Embryonic facial prominence (tissue), 1 donor: ENCODE measurements around the gene DUOXA1.
"Not testable (repeated sequence)": the region's sequence is repeated elsewhere in the genome, so short reads cannot be mapped to it uniquely, and the experiment has no call there.

Source experiments
- DNase-seq: peaks from one replicate; pipeline ENCODE4 v3.0.0-alpha.2; 2016; ENCODE audit errors: extremely low spot score

DUOXA1 gene

DNA sequence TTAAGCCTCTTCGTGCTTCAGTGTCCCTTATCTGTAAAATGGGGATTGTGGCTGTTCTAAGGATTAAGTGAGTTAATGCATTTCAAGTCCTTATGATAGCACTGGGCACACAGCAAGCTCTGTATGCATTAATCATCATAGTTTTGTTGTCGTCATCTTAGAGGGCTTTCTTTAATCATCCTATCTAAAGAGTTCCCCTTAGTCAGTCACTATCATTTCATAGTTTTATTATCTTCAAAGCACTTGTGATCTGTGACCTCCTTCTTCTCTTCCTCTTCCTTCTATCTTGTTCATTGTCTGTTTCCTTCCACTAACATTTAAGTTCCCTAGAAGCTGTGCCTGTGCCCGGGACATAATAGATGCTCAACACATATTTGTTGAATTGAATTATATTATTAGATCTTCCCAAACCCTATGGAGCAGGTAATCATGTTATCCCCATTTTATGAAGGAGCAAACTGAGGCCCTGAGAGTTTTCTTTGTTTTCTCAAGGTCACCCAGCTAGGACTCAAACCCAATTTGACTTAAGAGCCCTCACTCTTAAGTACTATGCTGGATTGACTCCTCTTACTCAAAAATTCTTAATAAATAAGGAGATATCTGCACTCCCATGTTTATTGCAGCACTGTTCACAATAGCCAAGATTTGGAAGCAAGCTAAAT lies 39.8 kb downstream of the DUOXA1 start:
- no peak for DNase-seq

DNA sequence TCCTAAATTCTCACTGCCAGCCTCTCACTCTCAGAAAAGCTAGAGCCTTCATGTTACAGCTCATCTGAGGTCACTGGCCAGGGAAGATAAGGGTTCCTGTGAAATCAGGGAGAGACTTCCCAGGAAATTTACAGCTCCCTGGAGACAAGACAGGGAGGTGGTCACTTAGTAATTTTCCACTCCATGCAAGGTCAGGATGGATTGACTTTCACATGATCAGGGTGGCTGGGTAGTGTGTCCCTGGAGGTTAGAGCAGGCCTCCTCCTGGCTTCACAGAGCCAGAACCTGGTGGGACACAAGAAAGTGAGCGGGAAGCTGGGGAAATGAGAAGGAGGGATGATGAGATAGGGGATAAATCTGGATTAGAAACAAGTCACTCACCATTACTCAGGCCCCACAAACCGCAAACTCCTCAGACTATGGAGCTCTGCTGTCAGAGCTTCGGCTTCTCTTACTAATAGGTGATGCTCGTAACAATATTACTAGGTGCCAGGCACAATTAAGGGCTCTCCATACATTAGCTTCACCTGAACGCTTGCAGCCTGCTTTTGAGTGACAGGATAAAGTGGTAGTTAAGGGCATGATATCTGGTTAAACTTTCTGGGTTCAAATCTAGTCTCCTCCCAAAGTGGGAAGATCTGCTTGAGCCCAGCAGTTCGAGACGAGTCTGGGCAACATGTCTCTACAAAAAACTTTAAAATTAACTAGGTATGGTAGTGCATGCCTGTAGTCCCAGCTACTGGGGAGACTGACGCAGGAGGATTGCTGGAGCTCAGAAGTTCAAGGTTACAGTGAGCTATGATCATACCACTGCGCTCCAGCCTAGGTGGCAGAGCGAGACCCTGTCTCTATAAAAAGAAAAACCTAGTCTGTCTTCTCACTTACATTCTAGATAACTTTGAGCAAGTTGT lies 40.6 kb downstream of the DUOXA1 start:
- no peak for DNase-seq

DNA sequence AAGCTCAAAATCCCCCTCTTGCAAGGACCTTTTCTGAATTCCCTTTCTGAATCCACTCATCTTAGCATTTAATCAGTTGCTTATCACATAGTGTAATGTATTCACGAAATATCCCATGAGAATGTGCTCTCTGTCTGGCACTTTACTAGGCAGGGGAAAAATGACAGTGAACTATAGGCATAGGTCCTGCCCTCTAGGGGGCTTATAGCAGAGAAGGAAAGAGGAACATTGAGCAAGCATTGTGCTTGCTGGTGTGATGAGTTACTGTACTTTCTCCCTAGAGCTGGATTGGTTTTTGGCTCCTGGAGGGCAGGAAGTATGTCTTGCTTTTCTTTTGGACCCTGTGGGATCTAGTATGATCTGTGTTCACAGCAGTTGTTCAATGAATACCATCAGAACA lies 42.2 kb downstream of the DUOXA1 start:
- DNase-seq: no peak

DNA sequence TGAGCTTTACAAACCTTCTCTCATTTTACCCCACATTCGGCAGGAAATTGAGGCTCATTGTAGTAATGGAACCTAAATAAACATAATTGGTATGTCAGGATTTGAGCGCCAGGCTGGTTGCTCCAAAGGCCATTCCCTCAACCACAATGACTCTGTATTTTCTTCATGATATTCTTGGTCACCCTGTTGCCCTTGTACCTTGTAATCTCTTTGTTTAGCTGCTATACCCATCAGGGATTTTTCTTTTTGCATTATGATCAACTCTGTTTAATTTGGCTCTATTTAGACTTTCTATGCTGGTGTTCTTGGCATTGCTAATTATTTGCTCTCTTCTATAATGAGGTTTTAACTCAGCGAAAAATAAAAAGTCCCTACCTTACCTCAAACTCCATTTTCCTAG lies 45.5 kb downstream of the DUOXA1 start:
- no peak for DNase-seq

DNA sequence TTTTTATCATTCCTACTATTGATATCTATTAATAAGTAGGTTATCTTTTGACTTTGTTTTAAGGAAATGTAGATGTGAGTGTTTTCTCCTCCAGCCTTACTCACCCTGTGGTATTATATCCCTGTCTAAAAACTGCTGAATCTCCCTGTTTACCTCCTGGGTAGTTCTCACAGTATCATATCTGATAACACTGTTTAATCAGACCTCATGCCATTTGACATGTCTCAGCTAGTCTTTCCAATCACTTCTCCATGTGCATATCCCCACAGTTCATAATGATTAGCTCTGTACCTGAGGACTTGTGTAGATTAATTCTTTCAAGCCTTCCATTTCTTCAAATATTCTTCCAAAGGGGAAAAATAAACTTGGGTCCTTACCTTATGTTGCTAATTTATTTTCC lies 46.5 kb downstream of the DUOXA1 start:
- no peak for DNase-seq

DNA sequence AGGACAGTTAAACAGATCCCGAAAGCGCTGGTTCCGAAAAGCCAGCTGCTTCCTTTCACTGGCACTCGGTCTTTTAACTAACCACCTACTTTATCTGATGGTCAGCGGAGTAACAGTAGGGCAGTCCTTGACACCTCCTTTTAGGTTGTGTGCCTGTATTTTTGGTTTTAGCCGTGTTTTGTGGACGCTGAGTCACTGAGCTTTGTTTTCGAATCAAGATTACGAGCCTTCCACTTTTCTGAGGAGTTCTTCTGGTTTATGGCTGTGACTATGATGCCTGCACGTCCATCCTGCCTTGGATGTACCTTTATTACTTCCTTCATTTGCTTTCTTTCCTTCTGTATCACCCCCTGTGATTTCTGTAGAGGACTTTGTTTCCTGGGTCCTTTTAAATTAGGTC lies 47.3 kb downstream of the DUOXA1 start:
- not testable (repeated sequence) for DNase-seq

DNA sequence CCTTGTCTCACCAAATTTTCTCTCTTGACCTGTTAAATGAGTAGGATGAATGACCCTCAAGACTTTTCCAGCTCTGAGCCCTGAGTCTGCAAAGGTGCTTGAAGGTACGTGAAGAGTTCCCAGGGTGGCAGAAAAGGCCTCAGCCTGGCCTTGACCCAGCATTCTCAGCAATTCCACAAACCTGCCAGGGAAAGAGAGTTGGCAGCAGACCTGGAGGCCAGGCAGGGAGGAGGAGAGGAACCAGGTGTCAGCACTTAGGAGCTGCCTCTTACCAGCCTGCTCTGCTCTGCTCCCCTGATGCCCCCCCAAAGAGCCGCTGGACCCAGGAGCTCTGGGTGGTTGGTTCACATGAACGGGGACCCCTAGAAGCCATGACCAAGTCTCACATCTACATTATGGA lies 49.1 kb downstream of the DUOXA1 start:
- DNase-seq: not testable (repeated sequence)

DNA sequence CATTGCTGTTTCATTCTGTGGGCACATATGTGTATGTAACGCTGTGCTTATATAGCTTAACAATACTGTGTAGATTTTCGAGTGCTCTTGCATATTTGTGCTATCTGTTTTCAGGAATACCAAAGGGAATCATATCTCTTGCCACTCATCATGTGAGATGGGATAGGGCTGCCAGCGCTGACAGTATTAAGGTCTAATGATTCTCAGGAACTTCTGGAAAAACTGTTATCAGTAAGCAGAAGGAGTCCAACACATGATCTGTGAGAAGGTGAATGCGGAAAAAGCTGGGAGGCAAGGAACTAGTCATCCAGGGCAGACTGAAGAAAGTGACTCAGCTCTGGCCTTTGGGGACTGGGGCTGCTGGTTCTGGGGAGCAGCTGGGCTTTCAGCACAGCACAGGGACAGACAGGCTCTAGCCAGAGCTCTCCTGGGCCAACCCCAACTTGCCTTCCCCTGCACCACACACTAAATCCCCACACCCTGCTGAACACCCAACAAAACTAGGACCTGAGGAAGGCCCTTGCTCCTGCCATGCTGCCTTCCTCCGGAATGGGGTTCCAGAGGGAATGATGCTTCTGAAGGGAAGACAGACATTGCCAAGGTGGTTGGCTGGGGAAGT lies 49.9 kb downstream of the DUOXA1 start:
- not testable (repeated sequence) for DNase-seq

DNA sequence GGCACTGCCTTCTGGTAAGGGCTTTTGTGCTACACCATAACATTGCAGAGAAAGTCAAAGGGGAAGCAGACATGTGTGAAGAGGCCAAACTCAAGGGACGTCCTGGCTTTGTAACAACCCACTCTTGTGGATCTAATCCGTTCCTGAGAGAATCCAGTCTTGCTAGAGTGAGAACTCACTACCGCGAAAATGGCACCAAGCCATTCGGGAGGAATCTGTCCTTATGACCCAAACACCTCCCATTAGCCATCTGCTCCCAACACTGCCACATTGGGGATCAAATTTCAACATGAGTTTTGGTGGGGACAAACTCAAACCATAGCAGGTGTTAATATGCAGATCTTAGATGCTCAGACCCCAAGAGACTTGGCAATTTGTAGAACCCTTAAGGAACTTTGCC lies 50.5 kb downstream of the DUOXA1 start:
- DNase-seq: not testable (repeated sequence)

DNA sequence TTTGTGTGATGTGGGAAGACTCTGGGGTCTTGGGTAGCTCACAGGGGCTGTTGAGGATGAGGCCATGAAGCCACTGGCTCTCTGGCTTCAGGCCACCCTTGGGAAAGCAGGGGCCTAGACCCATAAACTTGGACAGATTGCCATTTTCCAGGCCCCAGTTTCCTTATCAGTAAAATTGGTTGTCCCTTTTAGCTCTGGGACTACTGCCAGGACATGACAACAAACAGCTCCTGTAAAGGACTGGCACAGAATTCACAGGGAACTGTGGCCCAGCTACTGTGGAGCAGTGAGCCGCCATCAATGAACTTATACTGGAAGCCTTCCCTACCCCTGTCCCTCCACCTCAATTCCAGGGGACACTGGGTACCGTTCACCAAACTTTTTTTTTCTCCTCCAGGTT lies 52.3 kb downstream of the DUOXA1 start:
- not testable (repeated sequence) for DNase-seq

DNA sequence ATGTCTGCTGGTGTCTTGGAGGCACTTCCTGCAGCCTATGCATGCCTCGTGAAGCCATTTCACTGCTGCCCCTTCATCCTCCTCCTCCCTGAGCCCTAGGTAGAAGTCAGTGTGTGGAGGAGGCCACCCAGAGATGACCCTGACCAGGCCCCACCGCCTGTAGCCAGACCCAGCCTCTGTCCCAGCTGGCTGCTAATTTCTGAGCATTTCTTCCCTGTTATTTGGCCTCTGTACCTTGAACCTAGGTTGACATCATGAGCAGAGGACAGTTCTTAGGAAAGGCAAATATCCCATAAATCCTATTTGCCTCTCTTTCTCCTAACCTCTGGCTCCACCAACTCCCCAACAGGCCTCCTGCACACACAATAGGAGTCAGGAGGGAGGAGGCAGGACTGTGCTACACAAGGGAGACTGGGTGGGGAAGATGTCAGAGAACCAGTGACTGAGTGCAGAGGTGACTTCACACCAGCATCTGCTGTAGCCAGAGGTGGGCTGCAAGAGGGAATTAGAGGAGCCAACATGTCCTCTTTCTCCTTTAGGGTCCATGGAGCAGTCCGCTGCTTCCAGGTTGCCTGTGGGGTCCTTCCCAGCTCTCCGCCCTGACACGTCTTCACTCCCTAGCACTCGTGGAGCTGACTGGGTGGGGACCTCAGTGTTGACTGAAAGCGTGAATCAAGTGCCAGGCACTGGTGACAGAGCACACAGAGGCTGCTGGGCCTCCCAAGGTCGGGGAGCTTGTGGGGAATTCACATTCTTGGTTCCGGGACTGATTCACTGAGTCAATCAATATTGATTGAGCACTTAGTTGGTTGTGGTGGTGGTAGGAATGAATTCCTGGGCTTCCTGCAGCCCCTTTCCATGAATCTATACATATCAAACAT lies 54.0 kb downstream of the DUOXA1 start:
- DNase-seq: not testable (repeated sequence)

DNA sequence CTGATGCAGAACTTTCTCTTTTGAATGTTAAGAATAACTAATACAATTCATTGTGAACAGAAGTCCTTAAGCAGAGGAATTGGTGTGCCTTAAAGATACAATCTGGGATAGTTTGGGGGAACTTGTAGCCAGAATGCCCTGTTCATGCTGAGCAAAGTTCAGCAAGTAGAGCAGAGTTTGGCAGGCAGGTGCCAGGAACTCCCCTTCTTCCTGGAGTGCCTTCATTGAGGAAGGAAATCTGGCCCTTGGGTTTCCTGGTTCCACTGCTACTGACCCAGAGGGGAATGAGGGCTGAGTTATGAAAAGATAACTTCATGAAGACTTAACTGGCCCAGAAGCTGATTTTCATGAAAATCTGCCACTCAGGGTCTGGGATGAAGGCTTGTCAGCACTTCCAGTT lies 56.1 kb downstream of the DUOXA1 start:
- not testable (repeated sequence) for DNase-seq

DNA sequence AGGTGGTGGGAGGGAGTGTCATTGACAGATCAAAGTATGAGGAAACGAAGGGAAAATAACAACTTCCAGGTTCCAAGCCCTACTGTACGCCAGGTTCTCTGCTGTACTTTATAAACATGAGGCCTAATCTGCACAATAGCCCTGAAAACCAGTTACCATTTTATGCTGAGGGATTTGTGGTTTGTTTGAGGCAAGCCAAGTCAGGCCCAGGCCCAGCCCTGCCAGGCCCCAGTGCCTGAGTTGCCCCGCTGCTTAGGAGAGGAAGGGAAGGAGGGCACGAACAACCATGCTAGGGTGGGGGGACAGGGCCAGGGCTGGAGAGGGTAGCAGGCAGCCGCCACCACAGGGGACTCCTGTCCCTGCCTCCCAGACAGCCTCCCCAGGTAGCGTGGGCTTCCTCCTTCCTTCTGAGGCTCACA lies 59.7 kb downstream of the DUOXA1 start:
- DNase-seq: not testable (repeated sequence)
